GM18526 (cell line): Measurements from ENCODE around the gene STIP1.

ENCODE experiments used
- POLR2A ChIP-seq: IDR thresholded peaks from 3 replicates; pipeline ENCODE4 v1.6.1; 2011; ENCODE audit not compliant: insufficient read length; ENCODE audit errors: extremely low read depth

STIP1 gene

DNA sequence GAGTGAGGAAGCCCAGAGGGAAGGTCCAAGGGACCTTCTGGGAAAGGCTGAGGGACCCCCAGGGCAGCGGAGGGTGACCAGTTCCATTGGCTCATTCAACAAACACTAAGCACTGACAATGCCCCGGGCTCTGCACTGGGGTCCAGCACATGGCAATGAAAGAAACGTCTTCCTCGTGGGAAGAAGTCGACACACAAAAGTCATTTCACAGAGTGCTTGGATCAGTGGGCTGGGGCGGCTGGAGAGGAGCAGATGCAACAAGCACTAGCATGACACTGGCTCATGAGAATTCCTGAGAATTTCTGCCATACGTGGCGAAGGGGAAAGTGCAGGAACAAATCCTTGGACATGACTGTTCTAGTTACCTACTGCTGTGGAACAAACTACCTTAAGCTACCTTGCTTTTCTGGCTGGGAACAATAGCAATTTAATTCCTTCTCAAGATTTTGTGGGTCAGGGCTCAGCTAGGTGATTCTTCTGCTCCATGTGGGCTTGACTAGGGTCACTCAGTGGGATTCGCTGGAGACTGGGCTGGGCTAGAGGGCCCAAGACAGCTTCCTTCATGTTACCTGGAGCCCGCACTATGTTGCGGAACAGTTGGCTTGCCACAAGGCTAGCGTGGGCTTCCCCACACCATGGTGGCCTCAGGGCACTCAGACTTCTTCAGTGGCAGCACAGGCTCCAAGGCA, 6.9 kb upstream of the STIP1 start:
- no peak for TF ChIP-seq POLR2A

DNA sequence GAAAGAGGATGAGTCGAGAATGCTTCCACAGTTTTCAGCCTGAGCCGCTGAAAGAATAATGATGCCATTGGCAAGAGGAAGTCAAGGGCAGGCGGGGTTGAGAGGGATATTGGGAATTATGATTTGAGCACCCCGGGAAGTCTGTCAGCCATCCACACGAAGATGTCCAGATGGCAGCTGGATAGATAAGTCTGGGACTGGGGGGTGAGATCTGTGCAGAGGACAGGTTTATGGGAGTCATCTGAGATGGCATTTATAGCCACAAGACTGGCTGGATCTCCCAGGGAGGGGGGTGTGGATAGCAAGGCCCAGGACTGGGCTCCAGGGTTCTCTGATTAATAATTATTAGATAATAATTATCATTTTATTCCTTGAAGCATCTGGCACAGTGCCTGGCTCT, 5.1 kb upstream of the STIP1 start:
- TF ChIP-seq POLR2A, result no peak

DNA sequence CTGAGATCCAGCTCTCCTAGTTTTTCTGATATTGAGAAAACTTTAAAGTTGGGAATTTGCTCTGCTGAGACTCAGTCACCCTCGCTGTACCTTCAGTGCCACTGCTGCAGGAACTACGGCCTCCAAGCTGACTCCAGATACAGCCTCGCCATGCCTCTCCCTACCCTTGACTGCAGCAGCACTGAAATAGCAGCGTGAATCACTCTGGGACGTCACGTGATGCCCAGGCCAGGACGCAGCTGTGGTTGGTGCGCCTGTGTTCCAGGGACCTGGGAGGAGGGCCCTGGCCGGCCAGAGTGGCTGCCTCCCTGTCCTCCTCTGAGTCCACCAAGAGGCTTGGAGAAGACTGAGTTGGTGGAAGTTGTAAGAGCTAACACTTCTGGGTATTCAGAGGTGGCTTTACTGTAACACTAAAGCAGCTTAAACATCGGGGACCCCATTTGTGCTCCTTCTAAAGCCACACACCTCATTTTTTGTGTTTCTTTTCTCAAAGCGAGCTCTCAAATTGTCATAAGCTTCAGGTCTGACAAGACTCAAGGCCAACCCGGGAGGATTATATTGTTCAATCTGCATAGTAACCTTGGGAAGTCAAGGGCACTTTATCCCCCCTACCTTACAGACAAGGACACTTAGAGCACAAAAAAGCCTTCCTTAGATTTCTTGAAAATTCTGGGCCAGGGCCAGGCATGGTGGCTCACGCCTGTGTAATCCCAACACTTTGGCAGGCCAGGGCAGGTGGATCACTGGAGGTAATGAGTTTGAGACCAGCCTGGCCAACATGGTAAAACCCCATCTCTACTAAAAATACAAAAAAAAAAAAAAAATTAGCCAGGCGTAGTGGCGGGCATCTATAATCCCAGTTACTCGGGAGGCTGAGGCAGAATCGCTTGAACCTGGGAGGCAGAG, 4.2 kb upstream of the STIP1 start:
- peak; percentile 22 for TF ChIP-seq POLR2A

DNA sequence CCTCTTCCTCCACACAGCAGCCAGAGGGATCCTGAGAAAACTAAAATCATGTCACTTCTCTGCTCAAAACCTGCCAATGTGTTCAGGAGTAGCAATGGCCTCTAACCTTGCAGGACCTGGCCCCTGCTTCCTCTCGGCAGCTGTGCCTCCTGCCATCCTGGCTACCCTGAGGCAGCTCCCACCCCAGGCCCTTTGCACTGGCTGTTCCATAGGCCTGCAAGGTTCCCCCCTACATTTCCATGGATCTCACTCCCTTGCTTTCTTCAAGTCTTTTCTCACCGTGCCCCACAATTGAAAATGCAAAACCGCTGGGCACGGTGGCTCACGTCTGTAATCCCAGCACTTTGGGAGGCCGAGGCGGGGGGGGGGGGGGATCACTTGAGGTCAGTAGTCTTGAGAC, 2.1 kb upstream of the STIP1 start:
- no peak for TF ChIP-seq POLR2A

DNA sequence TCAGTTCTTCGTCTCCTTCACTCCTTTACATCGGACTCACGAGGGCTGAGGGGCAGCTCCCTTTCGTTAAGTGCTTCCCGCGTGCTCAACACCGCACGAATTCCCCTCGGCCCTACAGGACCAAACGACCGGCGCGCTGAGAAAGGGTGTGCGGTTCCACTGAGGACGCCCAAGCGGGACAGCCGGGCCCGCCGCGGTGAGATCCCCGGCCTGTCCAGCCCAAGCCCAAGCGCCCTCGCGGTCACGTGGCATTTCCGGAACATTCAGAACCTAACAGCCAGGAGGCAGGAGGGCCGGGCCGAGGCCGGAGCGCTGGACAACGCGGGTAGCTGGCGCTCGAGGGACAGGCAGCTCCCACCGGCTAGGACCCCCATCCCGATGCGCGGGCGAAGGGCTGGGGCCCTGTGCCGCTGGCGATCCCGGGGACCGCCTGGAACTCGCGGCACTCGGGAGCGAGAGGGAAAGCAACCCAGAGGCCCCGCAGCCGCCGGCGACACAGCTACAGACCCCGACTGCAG, 737 bp upstream of the STIP1 start:
- TF ChIP-seq POLR2A, result peak; percentile 99

DNA sequence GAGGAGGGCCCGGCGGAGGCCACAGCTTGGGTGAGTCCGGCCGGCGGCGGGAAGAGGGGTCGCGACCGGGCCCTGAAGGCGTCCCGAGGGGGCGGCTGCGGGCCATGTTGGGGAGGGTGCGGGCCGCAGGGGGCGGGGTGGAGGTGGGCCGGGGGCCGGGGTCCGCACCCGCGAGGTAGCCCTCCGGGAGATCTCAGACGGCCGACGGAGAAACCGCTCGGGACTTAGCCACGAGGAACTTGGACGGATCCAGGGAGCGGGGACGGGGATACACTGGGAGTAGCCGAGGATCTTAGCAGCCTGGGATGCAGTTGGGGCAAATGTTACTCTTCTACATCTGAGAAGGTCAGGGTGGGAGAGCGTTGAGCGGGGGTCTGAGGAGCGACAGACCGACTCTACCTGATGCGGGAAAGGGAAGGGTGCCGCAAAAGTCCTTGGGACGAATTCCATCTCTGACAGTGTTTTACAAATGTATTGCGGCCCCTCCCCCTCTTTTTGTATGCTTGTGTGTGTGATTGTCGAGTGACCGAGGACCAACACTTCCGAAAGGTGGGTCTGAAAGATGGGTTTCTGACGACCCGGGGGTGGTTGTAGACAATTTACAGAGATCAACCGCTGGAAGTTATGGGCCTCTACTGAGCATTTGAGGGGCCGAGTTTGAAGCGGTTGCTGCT, 658 bp downstream of the STIP1 start:
- TF ChIP-seq POLR2A, result no peak

DNA sequence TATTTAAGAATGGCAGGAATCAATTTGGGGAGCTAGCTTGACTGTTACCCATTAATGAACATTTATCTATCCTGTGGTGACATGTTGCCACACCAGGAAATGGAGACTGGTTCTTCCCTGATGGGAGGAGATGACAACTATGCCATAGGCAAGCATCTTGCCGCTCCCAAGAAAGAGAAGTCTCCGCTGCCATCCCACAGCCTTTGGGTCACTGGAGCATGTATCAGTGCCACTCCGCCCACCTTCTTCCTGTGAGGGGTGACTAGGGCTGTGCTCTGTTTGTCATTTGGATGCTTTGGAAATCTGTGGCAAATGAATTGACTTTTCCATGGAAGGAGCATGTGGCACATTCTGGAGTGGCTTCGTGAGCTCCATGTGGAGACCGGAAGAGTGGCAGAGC, 6.5 kb downstream of the STIP1 start:
- no peak for TF ChIP-seq POLR2A

DNA sequence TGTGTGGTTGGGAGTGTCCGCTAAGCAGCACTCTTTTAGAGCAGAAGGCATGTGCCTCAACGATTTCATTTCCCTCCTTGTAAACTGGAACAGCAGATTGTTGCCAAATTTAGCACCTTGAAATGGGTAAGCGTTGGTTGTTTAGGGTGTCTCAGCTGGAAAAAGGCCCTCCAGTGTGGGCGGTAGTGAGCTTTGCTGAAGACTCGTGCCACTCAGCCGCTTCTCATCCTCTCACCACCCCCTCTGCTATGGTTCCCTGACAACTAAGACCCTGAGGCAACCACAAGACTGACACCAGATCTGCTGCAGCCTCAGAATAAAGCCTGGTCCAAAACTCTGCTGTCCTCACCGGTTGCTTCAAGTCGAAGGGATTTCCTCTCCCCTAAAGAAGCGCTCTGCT, 10.7 kb downstream of the STIP1 start:
- no peak for TF ChIP-seq POLR2A

DNA sequence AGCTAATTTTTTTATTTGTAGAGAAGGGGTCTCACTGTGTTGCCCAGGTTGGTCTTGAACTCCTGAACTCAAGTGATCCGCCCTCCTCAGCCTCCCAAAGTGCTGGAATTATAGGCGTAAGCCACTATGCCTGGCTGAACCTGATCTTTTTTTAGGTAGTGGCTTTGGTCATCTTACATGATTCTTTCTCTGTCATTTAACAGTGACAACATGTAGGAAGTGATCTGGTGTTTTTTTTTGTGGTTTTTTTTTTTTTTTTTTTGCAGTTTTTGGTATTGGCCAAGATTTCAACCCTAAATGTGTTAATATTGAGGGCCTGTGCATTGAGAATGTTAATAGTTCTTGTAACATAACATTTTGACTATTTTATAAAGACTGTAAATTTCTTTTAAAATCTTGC, 12.5 kb downstream of the STIP1 start:
- TF ChIP-seq POLR2A, result no peak

DNA sequence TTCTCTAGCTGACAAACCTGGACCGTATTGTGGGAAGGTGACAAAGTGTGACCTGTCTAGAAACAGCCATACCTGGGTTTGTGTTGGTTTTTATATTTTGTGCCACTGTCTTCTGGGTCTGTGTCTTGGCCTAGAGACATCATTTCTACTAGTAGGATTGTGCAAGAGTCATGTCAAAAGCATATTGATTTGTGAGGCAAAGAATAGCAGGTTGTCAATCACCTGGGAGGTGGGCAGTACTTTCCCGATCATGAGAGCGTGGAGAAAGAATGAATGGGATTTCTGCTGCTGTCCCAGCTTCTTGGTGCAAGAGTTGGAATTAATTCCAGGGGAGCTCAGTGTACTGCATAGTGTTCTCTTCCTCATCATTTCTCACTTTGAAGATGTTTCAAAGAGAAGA, 15.6 kb downstream of the STIP1 start:
- no peak for TF ChIP-seq POLR2A

DNA sequence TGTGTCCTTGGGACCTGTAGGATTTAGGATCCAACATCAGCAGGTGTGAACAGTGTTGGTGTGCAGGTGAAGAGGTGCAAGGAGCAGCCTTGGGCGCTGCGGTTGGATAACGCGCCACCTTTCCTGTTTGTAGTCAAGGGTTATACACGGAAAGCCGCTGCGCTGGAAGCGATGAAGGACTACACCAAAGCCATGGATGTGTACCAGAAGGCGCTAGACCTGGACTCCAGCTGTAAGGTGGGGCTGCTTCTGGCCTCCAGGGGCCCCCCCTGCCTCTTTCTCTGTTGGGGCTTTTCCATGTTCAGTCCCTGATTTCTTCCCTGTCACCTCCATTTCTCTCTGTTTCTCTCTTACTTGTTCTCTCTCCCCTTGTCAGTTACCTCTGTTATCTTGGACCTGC, 17.0 kb downstream of the STIP1 start:
- no peak for TF ChIP-seq POLR2A

DNA sequence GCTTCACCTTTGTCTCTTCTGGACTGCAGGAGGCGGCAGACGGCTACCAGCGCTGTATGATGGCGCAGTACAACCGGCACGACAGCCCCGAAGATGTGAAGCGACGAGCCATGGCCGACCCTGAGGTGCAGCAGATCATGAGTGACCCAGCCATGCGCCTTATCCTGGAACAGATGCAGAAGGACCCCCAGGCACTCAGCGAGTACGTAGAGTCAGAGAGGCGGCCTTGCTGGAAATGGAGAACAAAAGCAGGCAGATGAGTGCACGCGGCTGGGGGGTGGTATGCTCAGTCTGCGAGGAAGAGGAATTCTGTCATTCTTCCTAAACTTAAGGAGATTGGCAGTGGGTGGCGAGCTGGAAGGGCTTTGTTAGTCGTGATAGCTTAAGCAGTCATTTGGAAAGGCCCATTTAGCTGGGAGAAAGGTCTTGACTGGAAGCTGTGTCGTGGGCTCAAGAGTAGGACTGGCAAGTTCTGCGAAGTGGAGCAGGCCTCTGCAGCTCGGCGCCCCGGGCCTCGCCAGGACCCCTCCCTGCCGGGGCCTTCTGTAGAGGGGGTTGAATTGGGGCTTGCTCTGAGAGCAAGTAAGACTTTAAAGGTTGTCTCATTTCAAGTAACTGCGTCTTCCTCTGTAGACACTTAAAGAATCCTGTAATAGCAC, 17.6 kb downstream of the STIP1 start:
- no peak for TF ChIP-seq POLR2A

DNA sequence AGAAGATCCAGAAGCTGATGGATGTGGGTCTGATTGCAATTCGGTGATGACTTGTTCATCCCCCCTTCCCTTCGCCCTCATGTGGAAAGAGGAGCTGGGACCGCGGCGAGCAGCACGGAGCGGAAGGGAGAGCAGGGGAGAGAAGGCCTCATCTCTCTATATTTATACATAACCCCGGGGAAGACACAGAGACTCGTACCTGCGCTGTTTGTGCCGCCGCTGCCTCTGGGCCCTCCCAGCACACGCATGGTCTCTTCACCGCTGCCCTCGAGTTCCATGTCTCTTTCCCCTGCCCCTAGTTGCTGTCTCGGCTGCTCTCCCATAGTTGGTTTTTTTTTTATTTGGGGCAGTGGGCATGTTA, 18.1 kb downstream of the STIP1 start:
- TF ChIP-seq POLR2A, result no peak

DNA sequence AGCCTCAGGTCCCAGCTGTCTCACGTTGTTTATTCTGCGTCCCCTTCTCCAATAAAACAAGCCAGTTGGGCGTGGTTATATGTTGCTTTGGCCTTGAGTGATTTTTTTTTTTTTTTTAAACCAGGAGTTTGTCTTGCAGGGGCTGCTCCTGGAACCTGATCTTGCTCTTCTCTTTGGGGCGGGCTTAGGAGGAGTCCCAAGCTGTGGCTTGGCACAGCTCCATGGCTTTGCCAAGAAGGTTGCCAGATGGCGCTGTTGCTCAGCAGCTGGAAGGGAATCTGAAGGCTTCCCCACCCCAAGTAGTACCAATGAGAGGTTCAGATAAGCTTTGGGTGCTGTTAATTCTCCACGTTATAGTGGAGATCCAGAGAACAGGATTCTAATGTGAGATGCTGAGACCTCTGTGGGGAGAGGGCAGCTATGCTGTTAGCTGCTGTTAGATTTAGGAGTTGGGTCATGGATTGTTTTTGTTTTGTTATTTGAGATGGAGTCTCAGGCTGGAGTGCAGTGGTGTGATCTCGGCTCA, 18.6 kb downstream of the STIP1 start:
- TF ChIP-seq POLR2A, result no peak
